A673 (cell line): ENCODE data around the gene ZMIZ2. TPM values are rescaled to one million over a fixed set of nuclear protein-coding genes. Genes with fewer than 3 reads are reported as not detected.
"Not testable (repeated sequence)": the region's sequence is repeated elsewhere in the genome, so short reads cannot be mapped to it uniquely, and the experiment has no call there.

ENCODE experiments used
- Bru-seq: library from RNA; stranded (reverse); fragments of 400-500 nt; gene quantifications from one replicate; lab custom pipeline; 2021; lab: Mats Ljungman, UMichigan
- BruChase-seq, 2 experiments: library from RNA; stranded (reverse); fragments of 400-500 nt; gene quantifications; one replicate each; lab custom pipeline; 2021; lab: Mats Ljungman, UMichigan
- BruUV-seq: library from RNA; stranded (reverse); fragments of 400-500 nt; replicated peaks from 2 replicates; lab custom pipeline; 2021; lab: Mats Ljungman, UMichigan
- CTCF ChIA-PET: fragments of 300-600 bp; sonication (Branson Sonifier 250); formaldehyde crosslinking; loops from one replicate; lab custom pipeline; 2022; ENCODE audit warnings: antibody characterized with exemption; lab: Charles Lee
- POLR2A ChIA-PET: fragments of 300-600 bp; sonication (Branson Sonifier 250); formaldehyde crosslinking; loops from one replicate; lab custom pipeline; 2022; ENCODE audit warnings: antibody characterized with exemption; ENCODE audit not compliant: low non-redundant PET; lab: Charles Lee
- DNase-seq: peaks from one replicate; pipeline ENCODE4 v3.0.0-alpha.2; 2015; ENCODE audit warnings: low spot score
- H3K27ac ChIP-seq: fragments of 200-600 bp; sonication (generic); 2 replicates; pipeline ENCODE4 v1.5.1; 2016; ENCODE audit warnings: mixed run types, low read depth, mild to moderate bottlenecking, mixed read lengths, antibody characterized with exemption, low read length; ENCODE audit not compliant: poor library complexity, severe bottlenecking
- H3K27me3 ChIP-seq: fragments of 200-600 bp; sonication (generic); replicated peaks from 2 replicates; pipeline ENCODE4 v1.6.1; 2017; ENCODE audit warnings: mixed run types, low read depth, mild to moderate bottlenecking, mixed read lengths, antibody characterized with exemption, low read length; ENCODE audit not compliant: insufficient read depth, poor library complexity
- H3K36me3 ChIP-seq: fragments of 200-600 bp; sonication (generic); 2 replicates; pipeline ENCODE4 v1.6.1; 2016; ENCODE audit warnings: mixed run types, mild to moderate bottlenecking, mixed read lengths, antibody characterized with exemption, low read length; ENCODE audit not compliant: insufficient read depth, poor library complexity, severe bottlenecking
- H3K4me1 ChIP-seq: fragments of 200-600 bp; sonication (generic); 2 replicates; pipeline ENCODE4 v1.6.1; 2017; ENCODE audit warnings: mixed run types, mild to moderate bottlenecking, mixed read lengths, antibody characterized with exemption, low read length; ENCODE audit not compliant: insufficient read depth, poor library complexity, severe bottlenecking
- H3K4me3 ChIP-seq: fragments of 200-600 bp; sonication (generic); 2 replicates; pipeline ENCODE4 v1.5.1; 2016; ENCODE audit warnings: low read depth, mixed run types, mild to moderate bottlenecking, mixed read lengths, low read length; ENCODE audit not compliant: poor library complexity, severe bottlenecking
- H3K9me3 ChIP-seq: fragments of 200-600 bp; sonication (generic); 2 replicates; pipeline ENCODE4 v1.6.1; 2016; ENCODE audit warnings: mixed run types, low read depth, mild to moderate bottlenecking, mixed read lengths, antibody characterized with exemption, low read length; ENCODE audit not compliant: poor library complexity, severe bottlenecking
- CTCF ChIP-seq: fragments of 300-800, 200-600 bp; sonication (generic); conservative IDR thresholded peaks from 2 replicates; pipeline ENCODE4 v1.5.1; 2017; ENCODE audit warnings: low read depth, mild to moderate bottlenecking, antibody characterized with exemption, low read length, moderate library complexity, mixed read lengths
- EZH2 ChIP-seq: fragments of 200-600 bp; sonication (generic); IDR thresholded peaks from 2 replicates; pipeline ENCODE4 v1.6.1; 2017; ENCODE audit warnings: borderline replicate concordance, low read depth, mild to moderate bottlenecking, mixed read lengths, antibody characterized with exemption, low read length; ENCODE audit not compliant: poor library complexity, severe bottlenecking
- intact Hi-C: fragments of 100-400 bp; cut with micrococcal nuclease; formaldehyde crosslinking; loops from one replicate; pipeline ENCODE4 v1.10.0; 2022; ENCODE audit not compliant: unreplicated experiment
- long read RNA-seq: library from polyadenylated mRNA; stranded (forward); transcript quantifications from one replicate; pipeline ENCODE4 v2.0.0, GENCODE V29; 2022
- total RNA-seq: library from RNA; stranded (reverse); gene quantifications from 2 replicates; pipeline ENCODE4 v1.2.3, GENCODE V29; 2021

The ZMIZ2 gene, protein sequence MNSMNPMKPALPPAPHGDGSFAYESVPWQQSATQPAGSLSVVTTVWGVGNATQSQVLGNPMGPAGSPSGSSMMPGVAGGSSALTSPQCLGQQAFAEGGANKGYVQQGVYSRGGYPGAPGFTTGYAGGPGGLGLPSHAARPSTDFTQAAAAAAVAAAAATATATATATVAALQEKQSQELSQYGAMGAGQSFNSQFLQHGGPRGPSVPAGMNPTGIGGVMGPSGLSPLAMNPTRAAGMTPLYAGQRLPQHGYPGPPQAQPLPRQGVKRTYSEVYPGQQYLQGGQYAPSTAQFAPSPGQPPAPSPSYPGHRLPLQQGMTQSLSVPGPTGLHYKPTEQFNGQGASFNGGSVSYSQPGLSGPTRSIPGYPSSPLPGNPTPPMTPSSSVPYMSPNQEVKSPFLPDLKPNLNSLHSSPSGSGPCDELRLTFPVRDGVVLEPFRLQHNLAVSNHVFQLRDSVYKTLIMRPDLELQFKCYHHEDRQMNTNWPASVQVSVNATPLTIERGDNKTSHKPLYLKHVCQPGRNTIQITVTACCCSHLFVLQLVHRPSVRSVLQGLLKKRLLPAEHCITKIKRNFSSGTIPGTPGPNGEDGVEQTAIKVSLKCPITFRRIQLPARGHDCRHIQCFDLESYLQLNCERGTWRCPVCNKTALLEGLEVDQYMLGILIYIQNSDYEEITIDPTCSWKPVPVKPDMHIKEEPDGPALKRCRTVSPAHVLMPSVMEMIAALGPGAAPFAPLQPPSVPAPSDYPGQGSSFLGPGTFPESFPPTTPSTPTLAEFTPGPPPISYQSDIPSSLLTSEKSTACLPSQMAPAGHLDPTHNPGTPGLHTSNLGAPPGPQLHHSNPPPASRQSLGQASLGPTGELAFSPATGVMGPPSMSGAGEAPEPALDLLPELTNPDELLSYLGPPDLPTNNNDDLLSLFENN
- 108 and 114 TPM in 2 replicates for total RNA-seq
- Bru-seq, nascent RNA = percentile 66 among the genes with signal in this experiment
- BruChase-seq, experiment 1, labeled RNA remaining after a 2-hour chase = percentile 66 among the genes with signal in this experiment
- BruChase-seq, experiment 2, labeled RNA remaining after a 6-hour chase = percentile 78 among the genes with signal in this experiment
- long read RNA-seq, full-length matches to known transcripts = 23 of 141 reads
- long read RNA-seq, partial matches to known transcripts = 71 of 141 reads
- long read RNA-seq, other reads (novel, unspliced or antisense) = 47 of 141 reads

DNA sequence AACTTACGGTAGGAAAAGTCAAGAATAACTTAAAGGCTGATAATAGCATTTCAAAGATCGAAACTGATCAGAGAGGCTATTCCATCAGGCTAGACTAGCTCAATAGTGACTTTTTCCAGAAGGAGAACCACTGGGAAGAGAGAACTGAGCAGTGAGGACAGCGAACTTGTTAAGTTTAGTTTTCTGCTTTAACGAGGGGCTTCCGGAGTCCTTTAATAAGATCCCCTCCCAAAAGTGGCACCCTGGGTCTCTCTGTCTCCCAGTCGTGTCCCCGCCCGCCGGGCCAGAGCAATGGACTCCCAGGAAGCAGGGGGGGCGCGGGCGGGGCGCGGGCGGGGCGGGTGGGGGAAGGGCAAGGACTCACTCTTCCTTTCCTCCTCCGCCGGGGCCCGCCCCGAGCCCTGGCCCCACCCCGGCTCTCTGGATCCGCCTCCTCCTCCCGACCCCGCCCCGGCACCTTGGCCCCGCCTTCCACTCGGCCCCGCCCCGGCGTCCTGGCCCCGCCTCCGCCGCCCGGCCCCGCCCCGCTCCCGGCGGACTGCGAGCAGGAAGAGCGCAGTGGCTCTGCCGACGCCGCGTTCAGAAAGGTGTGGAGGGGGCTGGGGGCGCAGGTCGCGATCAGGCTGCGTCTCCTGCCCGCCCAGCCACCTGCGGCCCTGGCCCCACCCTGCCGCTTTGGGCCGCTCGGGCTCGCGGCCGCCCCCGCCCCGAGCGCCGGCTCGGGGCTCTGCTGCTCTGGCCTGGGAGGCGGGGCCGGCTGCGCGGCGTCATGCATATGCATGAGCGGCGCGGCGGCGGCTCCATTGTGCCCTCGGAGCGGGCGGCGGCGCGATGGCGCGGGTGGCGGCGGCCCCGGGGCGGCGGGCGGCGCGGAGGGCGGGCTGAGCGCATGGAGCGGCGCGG, at the start of gene ZMIZ2:
TSS of gene ZMIZ2 (plus strand) at position 803 of the 903 bp plus-strand sequence. CDS start 7,403 bp downstream, outside the sequence.
- intact Hi-C loops = loop anchor here (1.0 kb wide), 2 partner anchors 48 to 142 kb away; partner anchors contain the start of genes OGDH and PPIA
- CTCF ChIA-PET = no interaction called here
- Histone ChIP-seq H3K27me3 (no peaks in the 10 kb centered on the region), H3K27ac (peak within 1 kb of the TSS; percentile 97), H3K4me3 (peak within 1 kb of the TSS; percentile 83), H3K36me3 (peaks cover 10% of the 10 kb centered on the region), H3K9me3 (no peaks in the 10 kb centered on the region), H3K4me1 (peaks cover 13% of the 10 kb centered on the region)
- no TSS peak for BruUV-seq
- POLR2A ChIA-PET = interaction anchor here (0.5 to 0.8 kb wide), 2 partner anchors 49 to 67 kb away, joined by 6 to 26 read pairs; no protein-coding TSS in a partner anchor
- DNase-seq = peak; percentile 90
- TF ChIP-seq EZH2 (no peak), CTCF (no peak)

GRCh38 chr7:44699598-44699997, 49.0 kb upstream of the ZMIZ2 start:
- POLR2A ChIA-PET, H3K4me3 ChIP-seq, H3K27ac ChIP-seq, H3K9me3 ChIP-seq, H3K4me1 ChIP-seq, DNase-seq, BruUV-seq, CTCF ChIA-PET, intact Hi-C loops, H3K27me3 ChIP-seq: not testable (repeated sequence)
- peaks cover 60% of the 10 kb centered on the region for H3K36me3 ChIP-seq

DNA sequence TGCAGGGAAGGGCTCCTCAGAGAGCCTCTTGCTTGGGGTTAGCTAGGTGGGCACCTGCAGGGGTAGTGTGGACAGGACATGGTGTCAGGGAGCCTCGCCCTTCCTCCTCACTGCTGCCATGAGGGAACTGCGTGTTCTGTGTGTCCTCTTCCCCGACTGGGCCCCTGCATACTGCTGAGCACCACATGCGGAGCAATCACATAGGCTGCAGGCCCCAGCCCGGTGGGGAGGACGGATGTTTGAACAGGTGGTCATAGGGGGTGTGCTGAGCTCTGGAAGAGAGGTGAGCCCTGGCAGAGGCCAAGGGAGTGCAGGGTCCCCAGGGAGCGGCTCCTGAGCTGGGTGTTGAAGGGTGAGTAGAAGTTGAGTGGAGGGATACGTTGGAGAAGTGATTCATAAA, 48.3 kb upstream of the ZMIZ2 start:
- POLR2A ChIA-PET = no interaction called here
- Histone ChIP-seq H3K9me3 (no peaks in the 10 kb centered on the region), H3K27me3 (no peaks in the 10 kb centered on the region), H3K27ac (no peak overlapping the region), H3K4me1 (no peaks in the 10 kb centered on the region), H3K4me3 (no peak overlapping the region), H3K36me3 (peaks cover 57% of the 10 kb centered on the region)
- intact Hi-C loops = no loop called here
- CTCF ChIA-PET = no interaction called here
- no peak for DNase-seq
- no TSS peak for BruUV-seq
- TF ChIP-seq EZH2 = no peak
- no peak for TF ChIP-seq CTCF

- H3K9me3 ChIP-seq, H3K4me3 ChIP-seq, CTCF ChIA-PET, H3K27me3 ChIP-seq, H3K4me1 ChIP-seq, intact Hi-C loops, BruUV-seq, H3K27ac ChIP-seq, DNase-seq, POLR2A ChIA-PET: not testable (repeated sequence)
- H3K36me3 ChIP-seq = peaks cover 46% of the 10 kb centered on the region
Observed at GRCh38 chr7:44703391-44703790, 45.3 kb upstream of the ZMIZ2 start.
